ENCODE results near the gene TMEM101.
"Not testable (repeated sequence)": the region's sequence is repeated elsewhere in the genome, so short reads cannot be mapped to it uniquely, and the experiment has no call there.

The TMEM101 gene

DNA sequence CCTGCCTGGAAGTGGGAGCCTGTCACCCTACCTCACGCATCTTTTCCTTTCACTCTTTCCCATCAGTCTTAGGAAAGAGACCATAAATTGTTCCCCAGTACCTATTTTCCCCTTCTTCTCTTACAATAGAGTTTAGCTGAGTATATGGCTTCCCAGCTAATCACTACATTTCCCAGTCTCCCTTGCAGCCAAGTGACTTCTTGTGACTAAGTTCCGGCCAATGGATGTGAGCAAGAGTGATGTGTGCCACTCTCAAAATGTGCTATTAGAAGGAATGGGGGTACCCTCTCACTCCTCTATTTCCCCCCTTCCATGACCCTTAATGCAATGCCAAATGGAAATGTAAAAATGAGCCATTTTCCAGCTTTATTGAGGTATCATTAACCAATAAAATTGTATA lies 52.8 kb downstream of the TMEM101 start:
- H3K9me2 ChIP-seq (replicated peaks; ENCODE audit: insufficient read depth, low read length), result no peaks in the 10 kb centered on the region
- no peak overlapping the region for H3K4me2 ChIP-seq (ENCODE audit: low read depth, low read length, poor library complexity, severe bottlenecking)
- no peak for TF ChIP-seq EZH2phosphoT487 (conservative IDR thresholded peaks at IDR 0.05; ENCODE audit: low read length)
- TF ChIP-seq, protein P1, sequence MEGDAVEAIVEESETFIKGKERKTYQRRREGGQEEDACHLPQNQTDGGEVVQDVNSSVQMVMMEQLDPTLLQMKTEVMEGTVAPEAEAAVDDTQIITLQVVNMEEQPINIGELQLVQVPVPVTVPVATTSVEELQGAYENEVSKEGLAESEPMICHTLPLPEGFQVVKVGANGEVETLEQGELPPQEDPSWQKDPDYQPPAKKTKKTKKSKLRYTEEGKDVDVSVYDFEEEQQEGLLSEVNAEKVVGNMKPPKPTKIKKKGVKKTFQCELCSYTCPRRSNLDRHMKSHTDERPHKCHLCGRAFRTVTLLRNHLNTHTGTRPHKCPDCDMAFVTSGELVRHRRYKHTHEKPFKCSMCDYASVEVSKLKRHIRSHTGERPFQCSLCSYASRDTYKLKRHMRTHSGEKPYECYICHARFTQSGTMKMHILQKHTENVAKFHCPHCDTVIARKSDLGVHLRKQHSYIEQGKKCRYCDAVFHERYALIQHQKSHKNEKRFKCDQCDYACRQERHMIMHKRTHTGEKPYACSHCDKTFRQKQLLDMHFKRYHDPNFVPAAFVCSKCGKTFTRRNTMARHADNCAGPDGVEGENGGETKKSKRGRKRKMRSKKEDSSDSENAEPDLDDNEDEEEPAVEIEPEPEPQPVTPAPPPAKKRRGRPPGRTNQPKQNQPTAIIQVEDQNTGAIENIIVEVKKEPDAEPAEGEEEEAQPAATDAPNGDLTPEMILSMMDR (IDR thresholded peaks at IDR 0.05; ENCODE audit: insufficient read depth, low read length, poor library complexity, severe bottlenecking), result no peak
- no peak overlapping the region for H3K4me3 ChIP-seq (ENCODE audit: insufficient read depth, low read length, poor library complexity, severe bottlenecking)
- no peak overlapping the region for H3K9ac ChIP-seq (ENCODE audit: low read length)
- H3K27ac ChIP-seq (ENCODE audit: low read depth, low read length), result no peak overlapping the region
- no peak overlapping the region for H2AFZ ChIP-seq (ENCODE audit: low read depth, low read length, severe bottlenecking)
- H3F3A ChIP-seq (ENCODE audit: insufficient read depth), result no peaks in the 10 kb centered on the region
- H3K27me3 ChIP-seq (ENCODE audit: low read length), result no peaks in the 10 kb centered on the region
- H3K9me3 ChIP-seq (ENCODE audit: insufficient read depth, low read length), result no peaks in the 10 kb centered on the region
- H4K20me1 ChIP-seq (ENCODE audit: low read depth, low read length), result no peaks in the 10 kb centered on the region
- no peaks in the 10 kb centered on the region for H3K36me3 ChIP-seq (ENCODE audit: low read length)
- H3K79me2 ChIP-seq (ENCODE audit: insufficient read depth, low read length), result no peaks in the 10 kb centered on the region

DNA sequence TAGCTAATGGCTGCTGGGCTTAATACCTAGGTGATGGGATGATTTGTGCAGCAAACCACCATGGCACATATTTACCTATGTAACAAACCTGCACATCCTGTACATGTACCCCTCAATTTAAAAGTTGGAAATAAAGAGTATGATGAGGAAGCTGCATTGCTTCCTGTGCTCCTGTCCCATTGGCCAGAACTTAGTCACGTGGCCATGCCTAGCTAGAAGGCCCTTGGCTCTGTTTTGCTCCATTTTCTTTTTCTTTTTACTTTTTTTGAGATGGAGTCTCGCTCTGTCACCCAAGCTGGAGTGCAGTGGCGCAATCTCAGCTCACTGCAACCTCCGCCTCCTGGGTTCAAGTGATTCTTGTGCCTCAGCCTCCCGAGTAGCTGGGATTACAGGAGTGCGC lies 53.5 kb downstream of the TMEM101 start:
- H3K4me2 ChIP-seq (ENCODE audit: low read depth, low read length, poor library complexity, severe bottlenecking); H4K20me1 ChIP-seq (ENCODE audit: low read depth, low read length); H3F3A ChIP-seq (ENCODE audit: insufficient read depth); H3K27ac ChIP-seq (ENCODE audit: low read depth, low read length); H2AFZ ChIP-seq (ENCODE audit: low read depth, low read length, severe bottlenecking); H3K36me3 ChIP-seq (ENCODE audit: low read length); H3K79me2 ChIP-seq (ENCODE audit: insufficient read depth, low read length); H3K9me3 ChIP-seq (ENCODE audit: insufficient read depth, low read length); H3K4me3 ChIP-seq (ENCODE audit: insufficient read depth, low read length, poor library complexity, severe bottlenecking); H3K27me3 ChIP-seq (ENCODE audit: low read length); H3K9ac ChIP-seq (ENCODE audit: low read length); H3K9me2 ChIP-seq (replicated peaks; ENCODE audit: insufficient read depth, low read length): not testable (repeated sequence)
